Stimulated activated CD8-positive, alpha-beta memory T cell treated with anti-CD3 and anti-CD28 coated beads, Interleukin-7, amount 100 ng/mL, for 48 hours (primary cell): ENCODE data around the gene ELK1.
"Not testable (repeated sequence)": the region's sequence is repeated elsewhere in the genome, so short reads cannot be mapped to it uniquely, and the experiment has no call there.

ENCODE experiments used
- DNase-seq, 2 donors: peaks; one replicate each; pipeline ENCODE4 v3.0.0-alpha.2; 2020; ENCODE audit warnings: low read depth in 1 of 2; ENCODE audit errors: extremely low read depth in 1 of 2

Gene ELK1

GRCh38 chrX:47650164-47651042 lies at the start of gene ELK1:
Gene ELK1, minus strand, starts transcription at chrX:47650563. Its CDS starts 9,122 bp downstream, at chrX:47641441.
- DNase-seq, result peak; percentile 73 to 87

- DNase-seq, result no peak
Measured at GRCh38 chrX:47697181-47697580, 46.8 kb upstream of the ELK1 start.

GRCh38 chrX:47690175-47690574 lies 39.8 kb upstream of the ELK1 start:
- no peak for DNase-seq

- DNase-seq, result no peak
Measured at GRCh38 chrX:47687263-47687662, 36.9 kb upstream of the ELK1 start.

- DNase-seq, result no peak
Measured at GRCh38 chrX:47683829-47684205, 33.5 kb upstream of the ELK1 start.

- DNase-seq, result no peak
Measured at GRCh38 chrX:47683184-47683828, 32.9 kb upstream of the ELK1 start.

GRCh38 chrX:47675959-47676859 lies 25.8 kb upstream of the ELK1 start:
- not testable (repeated sequence) for DNase-seq

- no peak for DNase-seq
Measured at GRCh38 chrX:47674776-47675175, 24.4 kb upstream of the ELK1 start.

- DNase-seq, result not testable (repeated sequence)
Measured at GRCh38 chrX:47665797-47666196, 15.4 kb upstream of the ELK1 start.

GRCh38 chrX:47664737-47665136 lies 14.4 kb upstream of the ELK1 start:
- no peak for DNase-seq

GRCh38 chrX:47662144-47662657 lies 11.8 kb upstream of the ELK1 start:
- peak in 1 of 2 donors; percentile 57 for DNase-seq

- no peak for DNase-seq
Measured at GRCh38 chrX:47661539-47661938, 11.2 kb upstream of the ELK1 start.

GRCh38 chrX:47659421-47659726 lies 9.0 kb upstream of the ELK1 start:
- DNase-seq, result no peak

GRCh38 chrX:47658684-47659420 lies 8.5 kb upstream of the ELK1 start, which contains the start of gene UXT:
Gene UXT, minus strand, starts transcription at chrX:47659180. Its CDS starts 253 bp downstream, at chrX:47658927.
- peak; percentile 80 to 91 for DNase-seq

- no peak for DNase-seq
Measured at GRCh38 chrX:47658301-47658683, 7.9 kb upstream of the ELK1 start.

GRCh38 chrX:47651043-47651905 lies 911 bp upstream of the ELK1 start:
- DNase-seq, result no peak

- no peak for DNase-seq
Measured at GRCh38 chrX:47649781-47650163, 591 bp downstream of the ELK1 start.

- no peak for DNase-seq
Measured at GRCh38 chrX:47649271-47649670, 1.1 kb downstream of the ELK1 start.

- DNase-seq, result no peak
Measured at GRCh38 chrX:47648376-47648775, 2.0 kb downstream of the ELK1 start.
